Trophoblast cell (in vitro differentiated cells and primary cell): ENCODE measurements around the gene RNGTT.

Experiments
- DNase-seq, 2 donors: peaks; one replicate each; pipeline ENCODE4 v3.0.0-alpha.2; 2016
- H2AFZ ChIP-seq: 2 replicates; pipeline ENCODE4 v1.6.1; 2013; ENCODE audit warnings: low read length, moderate library complexity, mild to moderate bottlenecking; ENCODE audit not compliant: insufficient read depth, poor library complexity
- H2AK5ac ChIP-seq: 2 replicates; pipeline ENCODE4 v1.6.1; 2013; ENCODE audit warnings: mild to moderate bottlenecking, low read length
- H2BK120ac ChIP-seq: 2 replicates; pipeline ENCODE4 v1.6.1; 2013; ENCODE audit warnings: low read length, mild to moderate bottlenecking, moderate library complexity; ENCODE audit not compliant: insufficient read depth, poor library complexity
- H2BK12ac ChIP-seq: 2 replicates; pipeline ENCODE4 v1.6.1; 2013; ENCODE audit warnings: mild to moderate bottlenecking, low read length, moderate library complexity
- H2BK5ac ChIP-seq: 2 replicates; pipeline ENCODE4 v1.6.1; 2013; ENCODE audit warnings: low read length, low read depth, moderate library complexity, mild to moderate bottlenecking; ENCODE audit not compliant: poor library complexity
- H3K14ac ChIP-seq: 2 replicates; pipeline ENCODE4 v1.6.1; 2013; ENCODE audit warnings: mild to moderate bottlenecking, low read length
- H3K18ac ChIP-seq: 2 replicates; pipeline ENCODE4 v1.6.1; 2013; ENCODE audit warnings: mild to moderate bottlenecking, low read length
- H3K23ac ChIP-seq: 2 replicates; pipeline ENCODE4 v1.6.1; 2013; ENCODE audit warnings: low read length
- H3K27ac ChIP-seq: 2 replicates; pipeline ENCODE4 v1.5.1; 2013; ENCODE audit warnings: low read depth, mild to moderate bottlenecking, inconsistent platforms, low read length, moderate library complexity
- H3K27me3 ChIP-seq: 2 replicates; pipeline ENCODE4 v1.6.1; 2013; ENCODE audit warnings: inconsistent platforms, mild to moderate bottlenecking, low read length, moderate library complexity; ENCODE audit not compliant: insufficient read depth
- H3K36me3 ChIP-seq, 2 experiments: 1 replicate in 1 of 2; 2 replicates in 1 of 2; pipeline ENCODE4 v1.6.1; 2013; ENCODE audit warnings: low read length in 2 of 2, mild to moderate bottlenecking in 2 of 2, moderate library complexity in 1 of 2; ENCODE audit not compliant: insufficient read depth in 2 of 2, control insufficient read depth in 1 of 2
- H3K4ac ChIP-seq: 2 replicates; pipeline ENCODE4 v1.6.1; 2013; ENCODE audit warnings: low read depth, mild to moderate bottlenecking, low read length, moderate library complexity
- H3K4me1 ChIP-seq, 2 experiments: 1 replicate in 1 of 2; 2 replicates in 1 of 2; pipeline ENCODE4 v1.6.1; 2013; ENCODE audit warnings: low read length in 2 of 2, mild to moderate bottlenecking in 2 of 2, moderate library complexity in 1 of 2; ENCODE audit not compliant: insufficient read depth in 2 of 2, control insufficient read depth in 1 of 2
- H3K4me2 ChIP-seq: 2 replicates; pipeline ENCODE4 v1.6.1; 2013; ENCODE audit warnings: inconsistent platforms, mild to moderate bottlenecking, low read length, moderate library complexity
- H3K4me3 ChIP-seq: 2 replicates; pipeline ENCODE4 v1.5.1; 2013; ENCODE audit warnings: mild to moderate bottlenecking, low read depth, low read length, inconsistent platforms
- H3K79me1 ChIP-seq: one replicate; pipeline ENCODE4 v1.6.1; 2013; ENCODE audit warnings: low read length
- H3K79me2 ChIP-seq: 2 replicates; pipeline ENCODE4 v1.6.1; 2013; ENCODE audit warnings: low read length, mild to moderate bottlenecking; ENCODE audit not compliant: control insufficient read depth, insufficient read depth, poor library complexity
- H3K9ac ChIP-seq: 2 replicates; pipeline ENCODE4 v1.6.1; 2013; ENCODE audit warnings: mild to moderate bottlenecking, low read length
- H3K9me3 ChIP-seq: 2 replicates; pipeline ENCODE4 v1.6.1; 2013; ENCODE audit warnings: low read depth, mild to moderate bottlenecking, control low read depth, inconsistent platforms, low read length; ENCODE audit not compliant: insufficient read depth
- H4K12ac ChIP-seq: 2 replicates; pipeline ENCODE4 v1.6.1; 2013; ENCODE audit warnings: low read depth, mild to moderate bottlenecking, low read length, moderate library complexity
- H4K8ac ChIP-seq: 2 replicates; pipeline ENCODE4 v1.6.1; 2013; ENCODE audit warnings: low read depth, mild to moderate bottlenecking, low read length, moderate library complexity
- H4K91ac ChIP-seq: one replicate; pipeline ENCODE4 v1.6.1; 2013; ENCODE audit warnings: low read depth, mild to moderate bottlenecking, low read length, moderate library complexity
- WGBS: extraction: QIAGEN DNeasy Blood & Tissue Kit; methylation state at CpG from one replicate; pipeline ENCODE4 v1.1.7; 2013; ENCODE audit warnings: missing lambda C conversion rate; ENCODE audit not compliant: insufficient read length, insufficient coverage; ENCODE audit errors: extremely low coverage; 5-methylcytosine and 5-hydroxymethylcytosine counted together

Gene RNGTT

DNA sequence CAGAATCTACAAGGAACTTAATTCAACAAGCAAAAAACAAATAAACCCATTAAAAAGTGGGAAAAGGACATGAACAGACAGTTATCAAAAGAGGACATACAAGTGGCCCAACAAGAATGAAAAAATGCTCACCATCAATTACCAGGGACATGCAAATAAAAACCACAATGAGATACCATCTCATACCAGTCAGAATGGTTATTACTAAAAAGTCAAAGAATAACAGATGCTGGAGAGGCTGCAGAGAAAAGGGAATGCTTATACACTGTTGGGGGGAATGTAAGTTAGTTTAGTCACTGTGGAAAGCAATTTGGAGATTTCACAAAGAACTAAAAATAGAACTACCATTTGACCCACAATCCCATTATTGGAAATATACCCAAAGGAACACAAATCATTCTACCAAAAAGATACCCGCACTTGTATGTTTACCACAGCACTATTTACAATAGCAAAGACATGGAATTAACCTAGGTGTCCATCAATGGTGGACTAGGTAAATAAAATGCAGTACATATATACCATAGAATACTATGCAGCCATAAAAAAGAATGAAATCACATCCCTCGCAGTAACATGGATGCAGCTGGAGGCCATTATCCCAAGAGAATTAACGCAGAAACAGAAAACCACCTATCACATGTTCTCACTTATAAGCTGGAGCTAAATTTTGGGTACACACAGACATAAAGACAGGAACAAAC is 48.4 kb downstream of the RNGTT start:
- Histone ChIP-seq H3K79me2 (no peaks in the 10 kb centered on the region), H3K27ac (no peak overlapping the region), H3K79me1 (no peaks in the 10 kb centered on the region), H3K14ac (no peak overlapping the region), H4K8ac (no peak overlapping the region), H2BK120ac (no peak overlapping the region), H2BK12ac (no peak overlapping the region), H4K91ac (no peak overlapping the region), H3K18ac (no peak overlapping the region), H2AFZ (no peak overlapping the region), H3K27me3 (no peaks in the 10 kb centered on the region), H3K4me2 (no peak overlapping the region), H4K12ac (no peak overlapping the region), H3K4me3 (no peak overlapping the region), H3K9me3 (no peaks in the 10 kb centered on the region), H3K36me3 (no peaks in the 10 kb centered on the region), H2AK5ac (no peak overlapping the region), H3K4me1 (no peaks in the 10 kb centered on the region), H2BK5ac (no peak overlapping the region), H3K23ac (no peak overlapping the region), H3K9ac (no peak overlapping the region), H3K4ac (no peak overlapping the region)
- WGBS = no CpG with 5 or more reads among the region's 3 CpGs
- DNase-seq = no peak

DNA sequence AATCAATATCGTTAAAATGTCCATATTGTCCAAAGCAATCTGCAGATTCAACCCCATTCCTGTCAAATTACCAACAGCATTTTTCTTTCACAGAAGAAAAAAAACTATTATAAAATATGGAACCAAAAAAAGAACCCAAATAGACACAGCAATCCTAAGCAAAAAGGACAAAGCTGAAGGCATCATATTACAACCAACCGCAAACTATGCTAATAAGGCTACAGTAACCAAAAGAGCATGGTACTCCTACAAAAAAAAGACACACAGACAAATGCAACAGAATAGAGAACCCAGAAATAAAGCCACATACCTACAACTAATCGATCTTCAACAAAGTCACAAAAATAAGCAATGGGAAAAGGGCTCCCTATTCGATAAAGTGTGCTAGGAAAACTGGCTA is 49.2 kb downstream of the RNGTT start:
- Histone ChIP-seq H3K4me2 (no peak overlapping the region), H3K9me3 (no peaks in the 10 kb centered on the region)

DNA sequence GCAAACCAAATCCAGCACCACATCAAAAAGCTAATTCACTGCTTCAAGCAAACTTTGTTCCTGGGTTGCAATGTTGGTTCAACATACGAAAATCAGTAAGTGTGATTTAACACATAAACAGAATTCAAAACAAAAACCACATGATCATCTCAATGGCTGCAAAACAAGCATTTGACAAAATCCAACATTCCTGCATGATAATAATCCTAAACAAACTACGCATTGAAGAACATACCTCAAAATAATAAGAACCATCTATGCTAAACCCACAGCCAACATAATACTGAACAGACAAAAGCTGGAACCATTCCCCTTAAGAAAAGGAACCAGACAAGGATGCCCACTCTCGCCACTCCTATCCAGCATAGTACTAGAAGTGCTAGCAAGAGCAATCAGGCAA is 49.9 kb downstream of the RNGTT start:
- Histone ChIP-seq H2AFZ (no peak overlapping the region), H3K79me1 (no peaks in the 10 kb centered on the region), H3K9me3 (no peaks in the 10 kb centered on the region), H3K79me2 (no peaks in the 10 kb centered on the region), H3K4me3 (no peak overlapping the region), H2AK5ac (no peak overlapping the region), H3K14ac (no peak overlapping the region), H3K18ac (no peak overlapping the region), H4K12ac (no peak overlapping the region), H3K4ac (no peak overlapping the region), H3K36me3 (peaks cover 0 to 3% of the 10 kb centered on the region in 2 experiments), H2BK5ac (no peak overlapping the region), H3K4me2 (no peak overlapping the region), H2BK120ac (no peak overlapping the region), H3K27ac (no peak overlapping the region), H4K8ac (no peak overlapping the region), H3K27me3 (no peaks in the 10 kb centered on the region), H3K23ac (no peak overlapping the region), H2BK12ac (no peak overlapping the region), H3K4me1 (no peaks in the 10 kb centered on the region), H4K91ac (no peak overlapping the region), H3K9ac (no peak overlapping the region)
- no peak for DNase-seq
- no CpG with 5 or more reads among the region's 3 CpGs for WGBS

More for the DNA sequence above, 49.2 kb downstream of the RNGTT start:
- no peak overlapping the region for H4K12ac ChIP-seq
- no peak overlapping the region for H2AK5ac ChIP-seq
- no peak overlapping the region for H3K9ac ChIP-seq
- H3K18ac ChIP-seq = no peak overlapping the region
- no peak overlapping the region for H2BK120ac ChIP-seq
- H3K79me2 ChIP-seq = no peaks in the 10 kb centered on the region
- H2AFZ ChIP-seq = no peak overlapping the region
- no peak overlapping the region for H3K14ac ChIP-seq
- H2BK12ac ChIP-seq = no peak overlapping the region
- H3K27ac ChIP-seq = no peak overlapping the region
- no CpG with 5 or more reads among the region's 4 CpGs for whole genome bisulfite sequencing
- no peak overlapping the region for H2BK5ac ChIP-seq
- no peak overlapping the region for H4K91ac ChIP-seq
- no peaks in the 10 kb centered on the region for H3K79me1 ChIP-seq
- H3K4ac ChIP-seq = no peak overlapping the region
- H3K36me3 ChIP-seq = peaks cover 0 to 1% of the 10 kb centered on the region in 2 experiments
- no peak for DNase-seq
- H3K27me3 ChIP-seq = no peaks in the 10 kb centered on the region
- H4K8ac ChIP-seq = no peak overlapping the region
- no peak overlapping the region for H3K4me3 ChIP-seq
- H3K23ac ChIP-seq = no peak overlapping the region
- no peaks in the 10 kb centered on the region for H3K4me1 ChIP-seq

DNA sequence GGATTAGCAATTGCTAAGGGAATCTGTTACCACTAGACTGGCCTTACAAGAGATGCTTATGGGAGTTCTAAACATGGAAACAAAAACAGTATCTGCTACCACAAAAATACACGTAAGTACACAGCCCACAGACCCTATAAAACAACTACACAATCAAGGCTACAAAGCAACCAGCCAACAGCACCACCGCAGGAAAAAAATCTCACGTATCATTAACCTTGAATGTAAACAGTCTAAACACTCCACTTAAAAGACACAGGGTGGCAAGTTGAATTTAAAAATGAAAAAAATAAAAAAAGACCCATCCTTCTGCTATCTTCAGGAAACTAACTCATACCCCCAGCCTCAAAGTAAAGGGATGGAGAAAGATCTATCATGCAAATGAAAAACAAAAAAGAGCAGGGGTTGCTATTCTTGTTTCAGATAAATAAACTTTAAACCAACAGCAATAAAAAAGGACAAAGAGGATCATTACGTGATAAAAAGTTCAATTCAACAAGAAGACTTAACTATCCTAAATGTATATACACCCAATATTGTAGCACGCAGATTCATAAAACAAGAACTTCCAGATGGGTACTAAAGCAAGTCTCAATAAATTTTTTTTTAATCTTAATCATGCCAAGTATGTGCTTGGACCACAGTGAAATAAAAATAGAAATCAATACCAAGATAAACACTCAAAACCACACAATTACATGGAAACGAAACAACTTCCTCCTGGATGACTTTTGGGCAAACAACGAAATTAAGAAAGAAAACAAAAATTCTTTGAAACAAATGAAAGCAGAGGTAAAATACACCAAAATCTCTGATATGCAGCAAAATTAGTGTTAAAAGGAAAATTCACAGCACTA is 52.3 kb downstream of the RNGTT start:
- WGBS = no CpG with 5 or more reads among the region's 7 CpGs
- Histone ChIP-seq H3K4me1 (no peaks in the 10 kb centered on the region), H3K9me3 (no peaks in the 10 kb centered on the region)

More for the DNA sequence above, 52.3 kb downstream of the RNGTT start:
- no peak overlapping the region for H3K14ac ChIP-seq
- H3K4me3 ChIP-seq = no peak overlapping the region
- no peak overlapping the region for H3K9ac ChIP-seq
- H3K27me3 ChIP-seq = no peaks in the 10 kb centered on the region
- H3K36me3 ChIP-seq = peaks cover 0 to 3% of the 10 kb centered on the region in 2 experiments
- H3K18ac ChIP-seq = no peak overlapping the region
- no peak overlapping the region for H2BK12ac ChIP-seq
- no peak overlapping the region for H4K8ac ChIP-seq
- no peak overlapping the region for H2BK120ac ChIP-seq
- no peak overlapping the region for H2BK5ac ChIP-seq
- H3K27ac ChIP-seq = no peak overlapping the region
- no peak overlapping the region for H2AFZ ChIP-seq
- H3K79me1 ChIP-seq = no peaks in the 10 kb centered on the region
- H4K12ac ChIP-seq = no peak overlapping the region
- no peak overlapping the region for H3K4ac ChIP-seq
- H2AK5ac ChIP-seq = no peak overlapping the region
- no peak for DNase-seq
- no peak overlapping the region for H4K91ac ChIP-seq
- no peak overlapping the region for H3K23ac ChIP-seq
- no peak overlapping the region for H3K4me2 ChIP-seq
- H3K79me2 ChIP-seq = no peaks in the 10 kb centered on the region
